Astrocyte of the spinal cord (primary cell): ENCODE results near the gene FTSJ3.
A peak's percentile ranks its signal among the peaks of the same experiment; 100 is the strongest.
"Not testable (repeated sequence)": the region's sequence is repeated elsewhere in the genome, so short reads cannot be mapped to it uniquely, and the experiment has no call there.

ENCODE experiments used
- DNase-seq: peaks from one replicate; pipeline ENCODE4 v3.0.0; 2011; ENCODE audit warnings: low read depth, low spot score
- H3K4me3 ChIP-seq: 2 replicates; pipeline ENCODE4 v1.5.1; 2011; ENCODE audit warnings: low read depth, mild to moderate bottlenecking, low read length, moderate library complexity
- CTCF ChIP-seq: IDR thresholded peaks from 2 replicates; pipeline ENCODE4 v1.5.1; 2012; ENCODE audit warnings: low read depth, mild to moderate bottlenecking, low read length, inconsistent platforms
- in situ Hi-C: cut with HindIII; loops from 2 replicates; pipeline ENCODE4 v1.10.0; 2017; ENCODE audit warnings: low sequenced_read_pairs

FTSJ3 gene

GRCh38 chr17:63859257-63859656, 31.8 kb upstream of the FTSJ3 start:
- DNase-seq, result no peak
- no peak for TF ChIP-seq CTCF
- in situ Hi-C loops, result no loop called here
- H3K4me3 ChIP-seq, result no peak overlapping the region

GRCh38 chr17:63856425-63856824, 29.0 kb upstream of the FTSJ3 start:
- in situ Hi-C loops, H3K4me3 ChIP-seq, DNase-seq: not testable (repeated sequence)

GRCh38 chr17:63855185-63855584, 27.7 kb upstream of the FTSJ3 start:
- no peak for TF ChIP-seq CTCF
- no peak for DNase-seq
- in situ Hi-C loops, result no loop called here
- H3K4me3 ChIP-seq, result no peak overlapping the region

GRCh38 chr17:63854709-63855108, 27.2 kb upstream of the FTSJ3 start:
- no peak for DNase-seq
- in situ Hi-C loops, result no loop called here
- H3K4me3 ChIP-seq, result no peak overlapping the region
- TF ChIP-seq CTCF, result no peak

- TF ChIP-seq CTCF, result no peak
- no peak for DNase-seq
- in situ Hi-C loops, result no loop called here
- no peak overlapping the region for H3K4me3 ChIP-seq
Observed at GRCh38 chr17:63853260-63853659, 25.8 kb upstream of the FTSJ3 start.

GRCh38 chr17:63850401-63850800, 22.9 kb upstream of the FTSJ3 start:
- TF ChIP-seq CTCF, result no peak
- in situ Hi-C loops, result no loop called here
- no peak for DNase-seq
- H3K4me3 ChIP-seq, result no peak overlapping the region

- peak; percentile 61 for TF ChIP-seq CTCF
- in situ Hi-C loops, result no loop called here
- H3K4me3 ChIP-seq, result peak overlapping the region; percentile 20
- peak; percentile 87 for DNase-seq
Observed at GRCh38 chr17:63848834-63849689, 21.6 kb upstream of the FTSJ3 start.
